GM18498 (cell line): ENCODE data around the gene SMIM29.
A peak's percentile ranks its signal among the peaks of the same experiment; 100 is the strongest.
"Not testable (repeated sequence)": the region's sequence is repeated elsewhere in the genome, so short reads cannot be mapped to it uniquely, and the experiment has no call there.

Source experiments
- ATAC-seq: cut with Tn5 transposase; IDR thresholded peaks from one replicate; pipeline ENCODE4 v1.9.1; 2021; ENCODE audit warnings: mild to moderate bottlenecking, moderate library complexity; ENCODE audit not compliant: unreplicated experiment

SMIM29 gene

DNA sequence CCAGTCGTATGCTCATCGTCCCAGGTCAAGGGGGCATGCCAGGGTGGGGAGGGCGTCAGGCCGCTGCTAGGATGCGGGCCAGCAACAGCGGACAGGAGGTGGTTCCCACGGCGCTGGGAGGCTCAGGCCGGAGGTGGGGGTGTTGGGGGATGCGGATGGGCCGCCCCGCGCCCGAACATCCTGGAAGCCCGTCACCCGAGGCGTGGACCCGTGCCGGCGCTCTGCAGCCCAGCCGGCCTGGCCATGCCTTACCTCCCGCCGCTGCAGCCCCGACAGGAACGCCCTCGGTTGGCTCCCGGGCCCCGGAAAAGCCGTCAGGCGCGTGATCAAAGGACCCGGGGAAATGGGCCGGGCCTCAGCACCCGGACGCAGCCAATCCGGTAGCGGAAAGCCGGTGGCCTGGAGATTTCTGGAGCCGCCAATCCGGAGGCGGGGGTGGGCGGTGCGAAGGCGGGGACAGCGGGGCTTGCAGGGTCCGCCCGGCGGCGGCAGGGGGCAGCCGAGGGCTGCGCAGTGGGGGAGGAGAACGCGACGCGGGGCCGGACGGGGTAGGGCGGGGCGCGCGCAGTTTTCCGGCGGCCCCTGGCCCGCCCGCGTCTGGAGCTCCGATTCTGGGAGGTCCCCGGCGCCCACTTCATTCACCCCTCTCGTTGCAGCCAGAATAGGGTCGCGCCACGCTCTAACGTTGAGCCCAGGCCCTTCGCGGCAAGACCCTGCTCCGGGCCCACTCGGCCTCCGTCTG is at the start of gene SMIM29:
Gene SMIM29, minus strand, starts transcription at position 280 of the 742 bp plus-strand sequence. CDS start 1,215 bp downstream, outside the sequence.
- peak; percentile 82 for ATAC-seq

DNA sequence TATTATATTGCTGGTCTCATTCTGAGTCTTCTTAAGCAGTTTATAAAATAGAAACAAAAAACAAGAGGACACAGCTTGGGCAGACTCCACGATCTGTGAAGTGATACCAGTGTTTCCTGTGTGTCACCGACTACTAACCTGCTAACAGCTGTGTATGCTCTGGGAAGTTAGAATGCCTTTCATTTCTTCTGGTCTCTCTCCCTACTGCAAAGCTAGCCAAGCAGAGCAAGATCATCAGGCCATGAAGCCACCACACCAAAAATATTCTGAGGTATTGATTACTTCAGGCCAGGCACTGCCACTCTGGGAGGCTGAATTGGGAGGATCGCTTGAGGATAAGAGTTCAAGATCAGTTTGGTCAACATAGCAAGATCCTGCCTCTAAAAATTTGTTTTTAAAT is 46.9 kb upstream of the SMIM29 start:
- ATAC-seq = peak; percentile 84

DNA sequence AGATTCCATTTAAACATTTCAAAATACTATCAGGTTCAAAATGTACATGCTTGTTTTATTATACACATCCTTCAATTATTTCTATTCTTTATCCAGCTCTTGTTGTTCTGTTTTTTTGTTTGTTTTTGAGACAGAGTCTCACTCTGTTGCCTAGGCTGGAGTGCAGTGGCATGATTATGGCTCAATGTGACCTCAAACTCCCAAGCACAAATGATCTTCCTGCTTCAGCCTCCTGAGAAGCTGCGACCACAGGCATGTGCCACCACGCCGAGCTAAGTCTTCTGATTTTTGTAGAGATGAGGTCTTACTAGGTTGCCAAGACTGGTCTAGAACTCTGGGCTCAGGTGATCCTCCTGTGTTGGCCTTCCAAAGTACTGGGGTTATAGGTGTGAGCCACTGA is 44.1 kb upstream of the SMIM29 start:
- ATAC-seq = no peak

DNA sequence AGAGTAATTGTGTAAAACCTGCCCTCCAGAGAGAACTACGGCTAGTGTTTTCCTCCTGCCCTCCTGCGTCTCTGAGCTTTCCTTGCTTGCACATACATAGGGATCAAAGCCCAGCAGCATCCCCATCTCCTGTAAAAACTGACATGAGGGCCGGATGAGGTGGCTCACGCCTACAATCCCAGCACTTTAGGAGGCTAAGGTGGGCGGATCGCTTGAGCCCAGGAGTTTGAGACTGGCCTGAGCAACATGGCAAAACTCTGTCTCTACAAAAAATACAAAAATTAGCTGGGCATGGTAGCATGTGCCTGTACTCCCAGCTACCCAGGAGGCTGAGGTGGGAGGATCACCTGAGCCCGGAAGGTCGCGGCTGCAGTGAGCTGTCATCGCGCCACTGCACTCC is 40.3 kb upstream of the SMIM29 start:
- ATAC-seq = no peak

DNA sequence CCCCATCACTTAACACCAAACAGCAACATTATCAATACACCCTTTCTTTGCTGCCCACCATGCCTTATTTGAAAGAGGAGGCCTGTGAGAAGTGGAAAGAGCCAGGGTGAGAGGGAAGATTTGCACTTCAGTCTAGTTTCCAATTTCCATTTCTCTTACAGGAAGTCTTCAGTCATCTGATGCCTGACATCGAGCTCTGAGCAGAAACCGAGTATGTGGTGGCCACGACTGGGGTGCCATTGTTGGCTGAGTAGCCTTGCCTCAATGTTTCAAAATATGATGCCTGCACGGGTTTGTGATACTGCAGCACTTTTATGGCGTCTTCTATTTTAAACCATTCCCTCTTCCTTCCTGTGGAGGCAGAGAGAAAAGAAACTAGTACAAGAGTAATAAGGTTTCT is 39.8 kb upstream of the SMIM29 start:
- no peak for ATAC-seq

DNA sequence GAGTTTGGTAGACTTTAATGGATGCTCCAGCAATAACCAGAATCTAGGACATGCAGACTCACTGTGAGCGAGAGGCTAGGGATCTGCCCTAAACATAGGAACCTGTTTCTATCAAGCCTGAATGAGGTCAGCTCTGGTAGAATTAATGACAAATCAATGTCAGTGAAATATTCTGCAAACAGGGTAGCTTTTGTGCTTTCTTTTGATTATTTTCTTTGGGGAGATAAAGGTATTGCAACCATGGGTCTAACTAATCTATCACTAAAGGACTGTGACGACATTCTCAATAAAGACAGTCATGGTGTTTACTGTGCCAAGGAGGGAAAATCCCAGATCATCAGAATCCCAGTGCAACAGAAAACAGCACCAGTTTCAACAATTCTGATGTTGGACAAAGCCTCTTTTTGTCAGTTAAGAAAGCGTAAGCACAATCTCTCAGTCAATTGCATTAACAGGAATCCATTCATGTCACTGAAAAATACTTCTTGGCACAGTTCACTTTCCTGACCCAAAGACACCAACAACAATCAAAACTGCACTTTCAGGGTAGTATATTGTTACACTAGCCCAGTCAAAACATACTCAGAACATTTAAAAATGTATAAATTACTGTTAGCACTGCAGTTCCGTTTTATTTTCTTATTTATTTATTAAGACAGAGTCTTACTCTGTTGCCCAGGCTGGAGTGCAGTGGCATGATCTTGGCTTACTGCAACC is 36.8 kb upstream of the SMIM29 start:
- ATAC-seq = no peak

DNA sequence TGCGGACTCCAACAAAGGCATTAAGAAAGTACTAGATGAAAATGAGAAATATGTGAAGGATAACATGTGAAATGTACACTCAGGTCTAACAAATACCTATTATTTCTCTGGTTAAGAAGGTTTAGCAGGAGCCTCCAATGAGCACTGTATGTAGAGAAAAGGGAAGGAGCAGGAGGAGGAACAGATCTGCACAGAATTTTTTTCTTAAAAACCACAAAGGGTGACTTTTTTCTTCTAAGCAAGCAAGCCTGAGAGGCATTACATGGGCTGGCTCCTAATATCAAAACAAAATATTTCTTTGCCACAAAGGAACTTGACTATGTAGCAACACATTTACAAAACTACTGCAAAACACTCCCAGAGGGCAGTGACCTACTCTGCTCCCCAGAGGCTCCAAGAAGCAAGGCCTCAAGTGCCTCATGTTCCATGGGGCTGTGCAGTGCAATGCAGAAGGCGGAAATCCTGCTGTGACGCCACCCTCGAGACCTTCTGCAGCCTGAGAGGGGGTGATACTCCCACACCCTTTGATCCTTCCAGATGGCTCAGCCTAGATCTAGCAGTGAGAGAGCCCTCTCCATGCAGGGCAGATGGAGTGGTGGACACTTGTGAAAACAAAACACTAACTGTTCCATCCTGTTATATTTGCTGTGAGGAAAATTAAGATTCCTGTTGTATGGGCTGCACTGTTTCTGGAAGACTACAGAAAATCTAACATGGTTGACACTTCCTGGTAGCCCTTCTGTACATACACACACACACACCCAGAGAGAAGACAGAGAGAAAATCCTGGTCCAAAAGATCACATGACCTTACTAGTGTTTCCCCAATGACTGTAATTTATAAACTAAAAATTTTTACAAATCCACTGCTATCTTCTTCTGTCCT is 36.0 kb upstream of the SMIM29 start:
- ATAC-seq = no peak

DNA sequence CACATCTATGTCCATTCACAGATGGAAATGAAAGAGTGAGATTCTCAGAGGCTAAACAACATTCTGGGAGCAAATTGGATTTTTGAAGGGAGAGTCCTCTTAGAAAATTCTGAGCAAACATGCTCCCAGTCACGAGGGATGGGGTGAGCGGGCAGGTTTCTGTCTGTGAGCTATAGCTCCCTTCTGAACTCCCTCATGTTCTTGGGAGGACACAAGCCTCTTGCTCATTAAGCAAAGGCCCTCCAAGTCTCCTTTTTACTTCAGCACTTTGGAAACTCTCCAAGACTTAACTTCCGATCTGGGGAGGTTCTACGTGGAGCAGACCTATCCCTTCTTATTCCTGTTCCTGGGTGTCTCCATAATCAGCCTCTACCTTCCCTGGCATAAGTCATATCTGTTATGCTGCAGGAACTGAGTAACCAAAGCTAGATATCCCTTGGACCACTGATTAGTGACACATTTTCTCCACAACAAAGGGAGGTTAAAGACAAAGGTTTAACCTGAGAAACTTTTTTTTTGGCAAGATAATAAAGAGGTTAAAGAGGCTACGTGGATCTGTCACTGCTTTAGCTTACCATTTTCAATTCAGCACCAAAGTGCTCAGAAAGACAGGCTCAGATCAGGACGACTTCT is 33.0 kb upstream of the SMIM29 start:
- ATAC-seq = no peak

DNA sequence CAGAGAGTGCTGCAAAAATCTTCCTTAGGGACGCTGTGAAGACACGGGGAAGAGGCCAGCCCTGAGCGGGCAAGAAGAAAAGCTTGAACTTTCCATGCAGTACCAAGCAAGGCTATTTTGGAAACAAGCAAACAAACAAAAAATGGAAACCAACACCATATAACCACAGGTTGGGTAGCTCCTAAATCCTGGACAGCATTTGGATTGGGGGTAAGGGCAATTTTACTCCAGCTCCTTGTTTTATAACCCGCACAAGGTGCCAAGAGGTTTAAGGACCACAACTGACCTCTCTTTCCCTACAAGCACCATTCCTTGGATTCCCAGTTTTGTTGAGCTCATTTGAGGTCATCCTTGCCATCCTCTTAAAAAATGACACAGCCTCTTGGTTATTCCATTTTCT is 31.4 kb upstream of the SMIM29 start:
- no peak for ATAC-seq

DNA sequence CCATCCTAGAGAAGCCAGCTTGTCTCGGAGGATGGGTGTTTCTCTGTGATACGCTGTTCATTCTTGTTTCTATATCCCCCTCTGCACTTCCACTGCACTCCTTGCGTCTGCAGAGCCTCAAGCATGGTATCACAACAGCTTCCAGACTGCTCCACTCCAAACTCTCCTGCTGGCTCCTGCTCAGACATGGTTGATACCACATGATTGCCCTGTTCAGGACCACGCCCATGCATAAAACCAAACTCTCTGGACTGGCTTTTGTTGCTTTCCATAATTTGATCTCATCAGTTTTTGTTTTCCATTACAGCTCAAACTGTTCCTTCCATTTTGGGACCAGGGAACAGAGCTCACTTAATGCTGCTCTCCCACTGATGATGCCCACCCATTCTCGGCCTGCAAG is 30.0 kb upstream of the SMIM29 start:
- ATAC-seq = no peak

DNA sequence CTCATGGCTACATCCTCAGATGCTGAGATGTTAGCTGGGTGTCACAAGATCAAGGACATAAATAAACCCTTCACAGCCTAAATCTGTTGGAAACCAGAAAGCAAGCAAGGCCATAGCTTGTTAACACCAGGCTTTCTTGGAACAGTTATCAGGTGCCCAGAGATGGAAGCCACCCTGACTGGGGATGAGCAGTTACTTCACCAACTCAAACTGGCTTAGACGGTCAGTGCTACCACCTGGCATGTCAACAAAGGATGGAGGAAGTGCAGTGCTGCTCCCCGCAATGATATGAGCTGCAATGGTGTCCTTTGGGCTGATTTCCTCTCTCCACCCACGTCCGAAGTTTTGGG is 28.9 kb upstream of the SMIM29 start:
- ATAC-seq = no peak

DNA sequence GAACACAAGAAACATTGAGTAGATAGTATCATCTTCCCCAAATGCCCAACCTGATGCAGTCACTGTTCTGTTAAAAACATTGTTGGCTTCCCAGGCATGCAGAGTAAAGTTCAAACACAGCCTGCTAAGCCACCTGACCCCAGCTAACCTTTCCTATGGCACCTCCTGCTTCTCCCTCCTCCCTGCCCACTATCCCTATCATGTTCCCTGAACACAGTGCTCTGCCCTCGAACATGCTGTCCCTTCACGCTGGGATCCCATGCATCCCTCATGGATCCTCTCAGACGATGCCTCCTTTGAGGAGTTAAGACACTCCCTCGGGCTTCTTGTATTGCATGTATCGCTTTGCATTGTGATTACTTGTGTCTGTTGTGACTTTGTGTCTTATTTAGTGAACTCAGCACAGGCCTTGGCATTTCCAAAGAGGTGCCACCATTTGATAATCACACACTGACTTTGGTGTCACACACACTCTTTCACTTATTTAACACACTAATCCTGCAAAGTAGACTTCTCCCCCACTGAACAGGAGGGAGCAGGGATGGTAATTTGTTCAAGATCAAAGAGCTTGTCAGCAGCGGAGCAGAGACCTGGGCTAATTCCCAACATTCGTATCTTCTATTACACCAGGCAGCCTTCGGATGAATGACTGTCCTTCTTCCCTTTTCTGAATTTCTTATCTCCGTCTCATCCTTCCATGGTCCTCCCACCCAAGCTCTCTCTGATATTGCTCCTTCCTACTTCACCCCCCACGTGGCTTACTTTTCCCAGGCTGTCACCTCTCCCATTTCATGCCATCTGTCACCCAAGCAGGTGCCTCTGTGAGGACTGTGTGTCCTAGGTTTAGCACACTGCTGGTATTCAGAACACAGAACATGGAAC is 28.3 kb upstream of the SMIM29 start:
- no peak for ATAC-seq

DNA sequence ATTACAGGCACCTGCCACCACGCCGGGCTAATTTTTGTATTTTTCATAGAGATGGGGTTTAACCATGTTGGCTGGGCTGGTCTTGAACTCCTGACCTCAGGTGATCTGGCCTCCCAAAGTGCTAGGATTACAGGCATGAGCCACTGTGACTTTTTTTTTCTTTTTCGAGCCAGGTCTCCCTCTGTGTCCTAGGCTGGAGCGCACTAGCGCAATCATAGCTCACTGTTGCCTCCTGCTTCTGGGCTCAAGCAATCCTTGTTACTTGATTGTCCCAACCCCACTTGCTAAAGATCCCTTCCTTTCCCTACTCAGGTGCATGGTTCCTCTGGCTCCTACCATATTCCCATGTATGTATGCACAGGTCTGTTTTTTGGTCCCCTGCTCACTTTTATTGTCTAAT is 27.4 kb upstream of the SMIM29 start:
- no peak for ATAC-seq

DNA sequence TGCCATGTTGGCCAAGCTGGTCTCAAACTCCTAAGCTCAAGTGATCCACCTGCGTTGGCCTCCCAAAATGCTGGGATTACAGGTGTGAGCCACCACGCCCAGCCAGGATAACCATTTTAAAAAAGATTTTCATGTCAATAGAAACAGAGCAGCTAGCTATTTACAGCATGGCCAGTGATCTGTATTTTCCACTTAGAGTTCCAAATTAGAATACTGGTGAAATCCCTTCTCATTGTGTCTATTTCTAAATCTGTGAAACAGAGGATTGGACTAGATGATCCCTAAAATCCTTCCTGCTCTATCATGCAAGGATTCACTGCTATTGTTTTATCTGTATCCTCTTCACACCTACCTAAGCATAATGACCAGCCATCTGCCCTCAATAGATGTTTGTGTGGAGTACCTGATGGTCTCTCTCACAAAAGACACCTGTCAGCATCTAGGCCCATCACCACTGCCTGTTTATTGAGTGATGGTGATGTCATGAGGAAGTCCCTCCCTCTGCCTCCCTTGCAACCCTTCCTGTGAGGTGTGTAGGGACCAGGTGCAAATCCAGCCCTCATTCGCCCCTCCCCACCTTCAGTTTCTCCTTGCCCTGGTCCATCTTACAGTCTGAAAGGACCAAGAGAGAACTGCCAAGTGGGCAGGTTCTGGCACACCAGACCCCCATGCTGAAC is 26.5 kb upstream of the SMIM29 start:
- no peak for ATAC-seq

DNA sequence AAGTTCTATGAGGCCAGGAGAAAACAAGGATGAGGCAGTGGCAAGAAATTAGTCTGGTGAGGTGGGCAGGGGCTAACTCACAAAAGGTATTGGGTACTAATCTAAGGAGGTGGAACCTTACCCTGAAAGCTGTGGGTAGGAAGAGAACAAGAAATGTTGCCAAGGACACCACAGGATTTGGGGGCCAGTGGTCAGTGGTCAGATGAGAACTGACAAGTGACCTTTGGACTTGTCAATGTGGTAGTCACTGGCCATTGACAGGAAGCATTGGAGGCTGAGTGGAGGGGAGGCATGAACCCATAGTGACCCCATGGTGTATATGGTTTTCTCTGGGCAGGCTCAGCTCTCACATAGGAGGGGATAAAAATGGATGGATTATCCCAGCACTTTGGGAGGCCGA is 25.3 kb upstream of the SMIM29 start:
- no peak for ATAC-seq

DNA sequence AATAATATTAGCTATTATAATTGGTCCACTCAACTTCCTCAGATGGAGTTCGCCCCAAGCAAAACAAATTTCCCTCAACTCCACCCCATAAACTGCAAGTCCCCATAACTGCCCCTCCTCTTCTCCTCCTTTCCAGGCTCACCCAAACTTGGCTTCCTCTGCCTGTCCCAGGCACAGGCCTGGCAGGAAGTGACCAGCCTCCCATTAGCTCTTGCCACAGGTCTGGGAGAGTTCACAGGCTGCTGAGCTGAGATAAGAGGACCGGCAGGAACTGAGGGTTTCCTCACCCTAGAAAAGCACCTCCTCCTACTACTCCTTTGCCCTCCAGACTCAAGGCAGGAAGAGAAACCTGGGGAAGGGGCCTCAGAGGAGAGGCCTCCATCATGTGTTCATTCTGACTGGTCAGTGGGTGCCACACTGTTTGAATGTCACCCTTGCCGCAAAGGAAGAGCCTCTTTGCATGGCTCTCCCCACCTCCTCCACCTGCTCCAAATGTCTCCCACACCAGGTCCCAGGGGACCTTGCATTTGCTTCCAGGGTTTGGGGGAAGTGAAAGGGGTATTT is 24.5 kb upstream of the SMIM29 start:
- no peak for ATAC-seq

DNA sequence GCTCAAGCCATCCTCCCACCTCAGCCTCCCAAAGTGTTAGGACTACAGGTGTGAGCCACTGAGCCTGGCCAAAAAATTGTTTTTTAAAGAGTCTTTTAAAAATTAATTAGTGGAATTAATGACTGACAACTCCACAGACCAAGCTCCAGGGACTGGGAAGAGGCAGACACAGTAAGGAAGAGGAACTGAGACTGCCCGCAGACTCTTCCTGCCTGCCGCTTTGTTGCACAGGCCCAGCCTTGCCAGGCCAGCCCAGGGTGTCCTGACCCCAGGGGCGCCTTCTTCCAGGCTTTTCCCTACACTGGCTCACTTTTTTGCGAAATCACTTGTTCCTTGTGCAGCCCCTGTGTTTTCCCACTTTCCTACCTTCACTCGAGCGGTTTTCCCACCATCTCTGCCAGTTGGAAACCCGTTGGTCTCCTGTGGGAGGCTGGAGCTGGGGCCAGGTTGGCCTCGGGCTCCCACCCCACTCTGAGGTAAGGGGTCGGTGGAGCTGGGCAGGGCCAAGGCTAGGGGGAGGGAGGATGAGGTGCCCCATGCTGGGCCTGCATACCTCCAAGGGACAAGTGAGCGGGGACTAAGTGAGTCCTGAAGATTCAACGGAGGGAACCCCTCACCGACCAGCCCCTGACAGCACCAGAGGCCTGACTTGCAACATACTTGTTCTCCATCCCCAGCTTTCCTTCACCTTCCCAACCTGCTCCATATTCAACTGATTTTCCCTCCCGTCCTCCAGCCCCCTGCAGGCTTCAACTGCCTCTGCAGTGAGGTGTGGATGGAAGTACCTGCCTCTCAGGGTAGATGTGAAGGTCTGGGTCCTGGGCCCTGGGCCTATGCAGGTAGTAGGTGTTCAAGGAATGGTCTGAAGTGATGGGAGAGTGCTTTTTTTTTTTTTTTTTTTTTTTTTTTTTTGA is 23.5 kb upstream of the SMIM29 start:
- ATAC-seq = no peak

DNA sequence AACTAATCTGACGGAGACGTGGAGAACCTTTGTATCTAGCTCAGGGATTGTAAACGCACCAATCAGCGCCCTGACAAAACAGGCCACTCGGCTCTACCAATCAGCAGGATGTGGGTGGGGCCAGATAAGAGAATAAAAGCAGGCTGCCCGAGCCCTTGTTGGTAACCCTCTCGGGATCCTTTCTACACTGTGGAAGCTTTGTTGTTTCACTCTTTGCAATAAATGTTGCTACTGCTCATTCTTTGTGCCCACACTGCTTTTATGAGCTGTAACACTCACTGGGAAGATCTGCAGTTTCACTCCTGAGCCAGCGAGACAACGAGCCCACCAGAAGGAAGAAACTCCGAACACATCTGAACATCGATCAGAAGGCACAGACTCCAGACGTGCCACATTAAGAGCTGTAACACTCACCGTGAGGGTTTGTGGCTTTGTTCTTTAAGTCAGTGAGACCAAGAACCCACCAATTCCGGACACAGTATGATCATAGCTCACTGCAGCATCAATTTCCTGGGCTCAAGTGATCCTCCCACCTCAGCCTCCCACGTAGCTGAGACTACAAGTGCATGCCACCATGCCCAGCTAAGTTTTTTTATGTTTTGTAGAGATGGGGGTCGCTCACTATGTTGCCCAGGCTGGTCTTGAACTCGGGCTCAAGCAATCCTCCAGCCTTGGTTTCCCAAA is 21.0 kb upstream of the SMIM29 start:
- not testable (repeated sequence) for ATAC-seq
